NCI-H2196 treated with DMSO at 0.1 percent for 48 hours (cell line): ENCODE measurements around the gene NME3.
A peak's percentile ranks its signal among the peaks of the same experiment; 100 is the strongest.

Experiments
- DNase-seq: peaks from one replicate; lab custom pipeline; 2025; ENCODE audit not compliant: unreplicated experiment; lab: John Stamatoyannopoulos, UW

Gene NME3

GRCh38 chr16:1794221-1794871 is 23.0 kb upstream of the NME3 start:
- no peak for DNase-seq

- DNase-seq = no peak
Measured at GRCh38 chr16:1793578-1794220, 22.4 kb upstream of the NME3 start, which contains the start of gene IGFALS. Gene IGFALS, minus strand, starts transcription at chr16:1793705. Its CDS starts 53 bp downstream, at chr16:1793652.

- DNase-seq = no peak
Measured at GRCh38 chr16:1792836-1793577, 21.7 kb upstream of the NME3 start.

GRCh38 chr16:1791943-1792812 is 20.8 kb upstream of the NME3 start:
- no peak for DNase-seq

- DNase-seq = no peak
Measured at GRCh38 chr16:1791256-1791942, 20.1 kb upstream of the NME3 start.

- no peak for DNase-seq
Measured at GRCh38 chr16:1790611-1791255, 19.4 kb upstream of the NME3 start.

GRCh38 chr16:1790261-1790610 is 18.9 kb upstream of the NME3 start:
- no peak for DNase-seq

- no peak for DNase-seq
Measured at GRCh38 chr16:1789643-1790045, 18.3 kb upstream of the NME3 start.

- DNase-seq = no peak
Measured at GRCh38 chr16:1788708-1789100, 17.4 kb upstream of the NME3 start.

GRCh38 chr16:1788095-1788707 is 16.9 kb upstream of the NME3 start:
- DNase-seq = no peak

- DNase-seq = no peak
Measured at GRCh38 chr16:1787322-1788094, 16.2 kb upstream of the NME3 start.

GRCh38 chr16:1787056-1787321 is 15.6 kb upstream of the NME3 start:
- no peak for DNase-seq

- DNase-seq = no peak
Measured at GRCh38 chr16:1786242-1787055, 15.1 kb upstream of the NME3 start.

- no peak for DNase-seq
Measured at GRCh38 chr16:1785846-1786170, 14.5 kb upstream of the NME3 start.

- no peak for DNase-seq
Measured at GRCh38 chr16:1784977-1785845, 13.9 kb upstream of the NME3 start.

- DNase-seq = peak; percentile 99
Measured at GRCh38 chr16:1782408-1783264, 11.3 kb upstream of the NME3 start, which contains the start of the genes NUBP2 and SPSB3. Gene NUBP2, plus strand, starts transcription at chr16:1782960. Its CDS starts 61 bp downstream, at chr16:1783021. Gene SPSB3, minus strand, starts transcription at chr16:1782571. Its CDS starts 1,088 bp downstream, at chr16:1781483.
